Measurements from ENCODE around the gene HLA-F. TPM values are rescaled to one million over a fixed set of nuclear protein-coding genes. Genes with fewer than 3 reads are reported as not detected.

Gene HLA-F
- total RNA-seq, 4 donors from 2014 or later, result 8.7 to 56.1 (median 31.0) TPM

DNA sequence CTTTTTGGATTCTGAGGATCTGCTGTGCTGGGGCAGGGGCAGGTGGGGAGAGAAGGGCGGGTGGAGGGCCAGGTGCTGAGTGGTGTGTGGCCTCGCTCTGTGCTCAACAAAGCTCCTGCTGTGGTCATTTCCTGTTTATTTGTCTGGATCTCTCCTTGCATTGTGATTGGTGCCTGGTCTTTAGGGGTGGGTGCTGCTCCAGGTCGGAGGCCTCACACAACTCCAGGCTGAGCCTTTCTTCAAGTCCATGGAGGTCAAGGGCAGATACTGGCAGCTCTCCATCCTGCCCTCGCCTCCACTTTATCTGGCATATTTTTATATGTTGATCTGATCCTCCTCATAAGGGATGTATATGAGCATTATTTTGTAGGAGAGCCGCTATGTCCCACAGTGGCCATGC lies 36.2 kb downstream of the HLA-F start:
- intact Hi-C loops (cut with DNase I), result no loop called here
- TF ChIP-seq, protein P1, sequence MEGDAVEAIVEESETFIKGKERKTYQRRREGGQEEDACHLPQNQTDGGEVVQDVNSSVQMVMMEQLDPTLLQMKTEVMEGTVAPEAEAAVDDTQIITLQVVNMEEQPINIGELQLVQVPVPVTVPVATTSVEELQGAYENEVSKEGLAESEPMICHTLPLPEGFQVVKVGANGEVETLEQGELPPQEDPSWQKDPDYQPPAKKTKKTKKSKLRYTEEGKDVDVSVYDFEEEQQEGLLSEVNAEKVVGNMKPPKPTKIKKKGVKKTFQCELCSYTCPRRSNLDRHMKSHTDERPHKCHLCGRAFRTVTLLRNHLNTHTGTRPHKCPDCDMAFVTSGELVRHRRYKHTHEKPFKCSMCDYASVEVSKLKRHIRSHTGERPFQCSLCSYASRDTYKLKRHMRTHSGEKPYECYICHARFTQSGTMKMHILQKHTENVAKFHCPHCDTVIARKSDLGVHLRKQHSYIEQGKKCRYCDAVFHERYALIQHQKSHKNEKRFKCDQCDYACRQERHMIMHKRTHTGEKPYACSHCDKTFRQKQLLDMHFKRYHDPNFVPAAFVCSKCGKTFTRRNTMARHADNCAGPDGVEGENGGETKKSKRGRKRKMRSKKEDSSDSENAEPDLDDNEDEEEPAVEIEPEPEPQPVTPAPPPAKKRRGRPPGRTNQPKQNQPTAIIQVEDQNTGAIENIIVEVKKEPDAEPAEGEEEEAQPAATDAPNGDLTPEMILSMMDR (IDR thresholded peaks at IDR 0.05), result no peak
- TF ChIP-seq POLR2A (IDR thresholded peaks at IDR 0.05), result no peak
- WGBS, 2 donors, result 80 to 87% methylated on average over 5 of the region's 5 CpGs
- no peaks in the 10 kb centered on the region for H3K9me3 ChIP-seq
- no peak overlapping the region for H3K27ac ChIP-seq
- H3K4me1 ChIP-seq, result peaks cover 0 to 20% (median 17%) of the 10 kb centered on the region in 3 donors
- H3K4me3 ChIP-seq, result no peak overlapping the region
- no peak for DNase-seq
- H3K27me3 ChIP-seq, result peaks cover 0 to 25% (median 0%) of the 10 kb centered on the region in 4 donors
- H3K36me3 ChIP-seq, result no peaks in the 10 kb centered on the region

DNA sequence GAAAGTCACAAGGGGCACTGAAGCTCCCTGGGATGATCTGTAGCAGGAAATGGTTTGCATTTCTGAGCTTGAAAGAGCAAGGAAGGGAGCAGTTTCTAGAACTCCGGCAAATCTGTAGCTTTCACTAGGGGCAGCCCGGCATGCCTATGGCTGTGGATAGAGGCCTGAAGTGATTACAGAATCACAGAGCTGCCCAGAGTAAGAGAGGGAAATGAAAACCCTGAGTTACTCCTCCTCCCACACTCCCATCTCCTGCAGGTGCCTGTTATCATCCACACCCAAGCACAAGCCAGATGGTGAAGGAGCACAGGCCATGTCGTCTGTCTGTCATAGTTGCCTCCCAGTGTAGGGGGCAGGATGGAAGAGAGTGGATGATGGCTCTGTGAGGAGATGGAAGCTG lies 37.1 kb downstream of the HLA-F start:
- TF ChIP-seq, protein P1 (IDR thresholded peaks at IDR 0.05), result no peak
- TF ChIP-seq POLR2A (IDR thresholded peaks at IDR 0.05), result no peak
- Histone ChIP-seq H3K9me3 (no peaks in the 10 kb centered on the region), H3K36me3 (no peaks in the 10 kb centered on the region), H3K4me1 (peaks cover 8 to 29% (median 25%) of the 10 kb centered on the region in 3 donors), H3K27me3 (peaks cover 0 to 23% (median 0%) of the 10 kb centered on the region in 4 donors), H3K27ac (no peak overlapping the region), H3K4me3 (no peak overlapping the region)
- intact Hi-C loops (cut with DNase I), result no loop called here
- DNase-seq, result no peak
- WGBS, 2 donors, result 75 to 100% methylated on average over 1 to 3 of the region's 3 CpGs

DNA sequence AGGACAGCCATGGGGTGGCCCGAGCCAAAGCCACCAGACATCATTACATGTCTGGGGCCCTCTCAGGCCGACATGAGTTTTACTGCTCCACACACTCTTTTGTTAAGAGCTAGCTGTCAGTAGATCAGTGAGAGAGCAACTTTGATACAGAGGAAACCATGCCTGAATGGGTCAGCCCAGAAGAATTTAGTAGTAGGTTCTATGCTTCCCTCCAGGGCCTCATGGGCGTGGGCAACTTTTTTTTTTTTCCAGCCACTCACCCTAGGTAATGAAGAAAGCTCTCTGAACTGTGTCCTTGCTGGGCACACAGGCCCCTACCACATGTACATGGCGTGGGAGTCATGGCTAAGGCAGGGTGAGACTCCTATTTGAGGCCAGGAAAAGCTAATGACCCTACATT lies 38.8 kb downstream of the HLA-F start:
- no peak overlapping the region for H3K4me3 ChIP-seq
- DNase-seq, result no peak
- TF ChIP-seq, protein P1 (IDR thresholded peaks at IDR 0.05), result no peak
- TF ChIP-seq POLR2A (IDR thresholded peaks at IDR 0.05), result no peak
- 19 to 50% methylated on average over 3 to 4 of the region's 4 CpGs for WGBS, 2 donors
- peaks cover 9 to 31% (median 25%) of the 10 kb centered on the region in 3 donors for H3K4me1 ChIP-seq
- peaks cover 0 to 10% (median 0%) of the 10 kb centered on the region in 4 donors for H3K27me3 ChIP-seq
- H3K27ac ChIP-seq, result no peak overlapping the region
- H3K36me3 ChIP-seq, result no peaks in the 10 kb centered on the region
- H3K9me3 ChIP-seq, result no peaks in the 10 kb centered on the region
- intact Hi-C loops (cut with DNase I), result no loop called here

DNA sequence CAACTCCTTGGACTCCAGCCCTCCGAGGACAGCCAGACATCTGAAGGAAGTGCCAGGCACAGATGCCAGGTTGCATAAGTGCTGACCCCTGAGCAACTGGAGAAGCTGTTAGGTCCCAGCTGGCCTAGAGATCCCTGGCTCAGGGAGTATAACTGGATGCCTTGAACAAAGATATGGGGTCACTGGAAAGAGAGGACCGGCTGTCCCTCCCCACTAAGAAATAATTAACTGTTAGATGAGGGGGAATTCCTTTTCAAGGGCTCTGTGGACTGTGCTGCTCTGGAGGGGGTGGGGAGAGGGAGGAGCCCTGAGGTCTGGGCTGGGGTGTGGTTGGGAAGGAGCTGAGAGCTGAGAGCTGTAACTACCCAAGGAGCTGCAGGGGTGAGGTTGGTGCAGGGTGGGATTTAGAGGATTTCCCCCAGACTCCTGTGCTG lies 39.6 kb downstream of the HLA-F start:
- H3K4me1 ChIP-seq, result peaks cover 9 to 31% (median 25%) of the 10 kb centered on the region in 3 donors
- H3K27ac ChIP-seq, result peak overlapping the region in 1 of 4 donors; percentile 74
- no peak for TF ChIP-seq POLR2A (IDR thresholded peaks at IDR 0.05)
- TF ChIP-seq, protein P1 (IDR thresholded peaks at IDR 0.05), result no peak
- intact Hi-C loops (cut with DNase I), result no loop called here
- H3K4me3 ChIP-seq, result no peak overlapping the region
- peaks cover 0 to 7% (median 0%) of the 10 kb centered on the region in 4 donors for H3K27me3 ChIP-seq
- WGBS, 2 donors, result 0 to 23% methylated on average over 1 to 2 of the region's 2 CpGs
- H3K36me3 ChIP-seq, result no peaks in the 10 kb centered on the region
- no peaks in the 10 kb centered on the region for H3K9me3 ChIP-seq
- DNase-seq, result no peak

DNA sequence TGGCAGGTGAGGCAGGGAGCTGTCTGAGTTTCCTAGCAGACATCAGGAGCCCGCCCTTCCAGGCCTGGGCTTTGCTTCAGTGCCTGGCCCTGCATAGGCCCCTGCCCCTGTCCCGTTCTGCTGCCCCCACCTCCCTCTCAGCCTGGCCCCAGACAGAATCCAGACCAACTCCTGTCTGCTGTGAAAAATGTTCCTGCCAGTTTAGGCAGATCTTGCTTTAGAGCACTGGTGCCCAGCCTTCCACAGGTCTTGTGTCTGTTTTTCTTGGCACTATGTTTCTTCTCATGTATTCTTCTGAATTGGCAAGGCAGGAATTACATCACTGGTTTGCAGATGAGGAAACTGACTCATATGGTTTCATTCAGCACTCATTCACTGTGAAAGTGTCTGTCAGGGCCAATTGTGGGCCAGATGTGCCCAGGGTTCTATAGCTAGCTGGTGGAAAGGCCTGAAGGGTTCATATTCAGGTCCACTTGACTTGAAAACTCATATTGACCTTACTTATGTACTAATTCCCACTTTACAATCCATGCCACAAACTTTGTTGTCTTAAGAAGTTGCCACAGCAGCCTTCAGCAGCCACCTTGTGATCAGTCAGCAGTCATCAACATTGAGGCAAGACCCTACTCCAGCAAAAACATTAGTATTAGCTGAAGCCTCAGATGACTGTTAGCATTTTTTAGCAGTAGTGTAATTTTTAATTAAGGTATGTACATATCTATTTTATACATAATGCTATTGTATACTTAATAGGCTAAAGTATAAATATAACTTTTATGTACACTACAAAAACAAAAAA lies 40.5 kb downstream of the HLA-F start:
- peak overlapping the region in 3 of 4 donors; percentile 49 to 74 (median 70) for H3K27ac ChIP-seq
- H3K9me3 ChIP-seq, result no peaks in the 10 kb centered on the region
- no peak for TF ChIP-seq POLR2A (IDR thresholded peaks at IDR 0.05)
- TF ChIP-seq, protein P1 (IDR thresholded peaks at IDR 0.05), result no peak
- 33 to 36% methylated on average over 2 of the region's 2 CpGs for WGBS, 2 donors
- H3K4me1 ChIP-seq, result peaks cover 9 to 31% (median 25%) of the 10 kb centered on the region in 3 donors
- no peak overlapping the region for H3K4me3 ChIP-seq
- H3K27me3 ChIP-seq, result peaks cover 0 to 6% (median 0%) of the 10 kb centered on the region in 4 donors
- DNase-seq, result no peak
- intact Hi-C loops (cut with DNase I), result no loop called here
- no peaks in the 10 kb centered on the region for H3K36me3 ChIP-seq

Data from esophagus squamous epithelium (tissue), 5 donors.